BLaER1 treated with 17β-estradiol and CSF1 and Interleukin-3, amounts not matched to agents 10 nM and 100 nM (cell line): Measurements from ENCODE around the gene MXD1.
A peak's percentile ranks its signal among the peaks of the same experiment; 100 is the strongest.
"Not testable (repeated sequence)": the region's sequence is repeated elsewhere in the genome, so short reads cannot be mapped to it uniquely, and the experiment has no call there.

Experiments
- H3K27ac ChIP-seq, 11 experiments: shearing (Covaris generic); formaldehyde crosslinking; 2 replicates each; pipeline ENCODE4 v1.8.1; 2022
- H3K27me3 ChIP-seq, 11 experiments: shearing (Covaris generic); formaldehyde crosslinking; 2 replicates each; pipeline ENCODE4 v1.8.1; 2022
- H3K36me3 ChIP-seq, 11 experiments: shearing (Covaris generic); formaldehyde crosslinking; 2 replicates each; pipeline ENCODE4 v1.8.1; 2022
- H3K4me1 ChIP-seq, 10 experiments: shearing (Covaris generic); formaldehyde crosslinking; 2 replicates each; pipeline ENCODE4 v1.8.1; 2022
- H3K4me2 ChIP-seq, 11 experiments: shearing (Covaris generic); formaldehyde crosslinking; 2 replicates each; pipeline ENCODE4 v1.8.1; 2022
- H3K4me3 ChIP-seq, 10 experiments: shearing (Covaris generic); formaldehyde crosslinking; 2 replicates each; pipeline ENCODE4 v1.8.1; 2022
- H3K9ac ChIP-seq, 11 experiments: shearing (Covaris generic); formaldehyde crosslinking; 2 replicates each; pipeline ENCODE4 v1.8.1; 2022
- H3K9me3 ChIP-seq, 11 experiments: shearing (Covaris generic); formaldehyde crosslinking; replicated peaks in 1 of 11; 2 replicates each; pipeline ENCODE4 v1.8.1; 2022
- H4K20me1 ChIP-seq, 11 experiments: shearing (Covaris generic); formaldehyde crosslinking; 2 replicates each; pipeline ENCODE4 v1.8.1; 2022
- Cebpa-rat ChIP-seq, 11 experiments: shearing (Covaris generic); IDR thresholded peaks; 2 replicates each; pipeline ENCODE4 v1.8.1; 2022

Gene MXD1

DNA sequence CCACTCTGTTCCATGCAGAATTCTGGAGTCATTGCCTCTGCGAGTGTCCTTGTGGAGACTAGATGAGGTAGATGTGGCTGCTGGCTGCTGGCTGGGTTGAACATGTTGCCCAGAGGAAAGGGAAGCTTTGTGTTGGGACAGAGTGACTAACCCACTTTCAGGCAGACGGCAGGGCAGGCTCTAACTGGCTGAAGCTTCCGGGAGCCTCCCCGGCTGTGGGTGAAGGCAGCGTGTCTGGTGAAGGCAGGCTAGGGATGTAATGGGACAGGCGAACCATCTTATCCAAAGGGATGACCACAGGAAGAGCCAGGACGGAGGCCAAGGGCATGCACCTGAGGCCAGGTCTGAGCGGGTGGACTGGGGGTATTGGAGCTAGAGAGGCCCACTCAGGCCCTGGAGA lies 30.5 kb downstream of the MXD1 start:
- Histone ChIP-seq H3K27ac (peak overlapping the region; percentile 23 to 90 (median 65)), H3K27me3 (no peaks in the 10 kb centered on the region), H4K20me1 (peaks cover 0 to 31% (median 0%) of the 10 kb centered on the region in 11 experiments; a peak in 4 of 22 replicates), H3K4me3 (no peak overlapping the region; a peak in 1 of 20 replicates), H3K9me3 (no peaks in the 10 kb centered on the region), H3K9ac (peak overlapping the region in 6 of 11 experiments; percentile 17 to 71 (median 38); a peak in 8 of 22 replicates), H3K36me3 (peaks cover 0 to 37% (median 10%) of the 10 kb centered on the region in 11 experiments; a peak in 13 of 22 replicates), H3K4me1 (peaks cover 21 to 89% (median 33%) of the 10 kb centered on the region in 10 experiments), H3K4me2 (peak overlapping the region; percentile 54 to 86 (median 74); a peak in 17 of 22 replicates)
- TF ChIP-seq Cebpa-rat (IDR thresholded peaks at IDR 0.05), result no peak

- Histone ChIP-seq H3K4me2 (peak overlapping the region; percentile 54 to 86 (median 74)), H3K4me1 (peaks cover 21 to 84% (median 33%) of the 10 kb centered on the region in 10 experiments), H3K9ac (peak overlapping the region in 10 of 11 experiments; percentile 8 to 71 (median 37); a peak in 14 of 22 replicates), H3K9me3 (no peaks in the 10 kb centered on the region), H3K4me3 (no peak overlapping the region), H3K27ac (peak overlapping the region; percentile 23 to 90 (median 65)), H3K36me3 (peaks cover 0 to 33% (median 10%) of the 10 kb centered on the region in 11 experiments; a peak in 12 of 22 replicates), H3K27me3 (no peaks in the 10 kb centered on the region), H4K20me1 (peaks cover 0 to 26% (median 0%) of the 10 kb centered on the region in 11 experiments; a peak in 4 of 22 replicates)
- TF ChIP-seq Cebpa-rat (IDR thresholded peaks at IDR 0.05), result no peak
Measured at GRCh38 chr2:69945941-69946340, 31.0 kb downstream of the MXD1 start.

GRCh38 chr2:69946351-69947324 lies 31.7 kb downstream of the MXD1 start:
- Histone ChIP-seq H3K27ac (peak overlapping the region; percentile 23 to 90 (median 65)), H3K27me3 (no peaks in the 10 kb centered on the region), H4K20me1 (peaks cover 0 to 19% (median 0%) of the 10 kb centered on the region in 11 experiments; a peak in 3 of 22 replicates), H3K9me3 (no peaks in the 10 kb centered on the region), H3K4me1 (peaks cover 21 to 77% (median 33%) of the 10 kb centered on the region in 10 experiments), H3K4me3 (no peak overlapping the region; a peak in 1 of 20 replicates), H3K36me3 (peaks cover 0 to 26% (median 10%) of the 10 kb centered on the region in 11 experiments; a peak in 12 of 22 replicates), H3K4me2 (peak overlapping the region; percentile 54 to 86 (median 74)), H3K9ac (peak overlapping the region in 10 of 11 experiments; percentile 8 to 71 (median 37); a peak in 14 of 22 replicates)
- no peak for TF ChIP-seq Cebpa-rat (IDR thresholded peaks at IDR 0.05)

DNA sequence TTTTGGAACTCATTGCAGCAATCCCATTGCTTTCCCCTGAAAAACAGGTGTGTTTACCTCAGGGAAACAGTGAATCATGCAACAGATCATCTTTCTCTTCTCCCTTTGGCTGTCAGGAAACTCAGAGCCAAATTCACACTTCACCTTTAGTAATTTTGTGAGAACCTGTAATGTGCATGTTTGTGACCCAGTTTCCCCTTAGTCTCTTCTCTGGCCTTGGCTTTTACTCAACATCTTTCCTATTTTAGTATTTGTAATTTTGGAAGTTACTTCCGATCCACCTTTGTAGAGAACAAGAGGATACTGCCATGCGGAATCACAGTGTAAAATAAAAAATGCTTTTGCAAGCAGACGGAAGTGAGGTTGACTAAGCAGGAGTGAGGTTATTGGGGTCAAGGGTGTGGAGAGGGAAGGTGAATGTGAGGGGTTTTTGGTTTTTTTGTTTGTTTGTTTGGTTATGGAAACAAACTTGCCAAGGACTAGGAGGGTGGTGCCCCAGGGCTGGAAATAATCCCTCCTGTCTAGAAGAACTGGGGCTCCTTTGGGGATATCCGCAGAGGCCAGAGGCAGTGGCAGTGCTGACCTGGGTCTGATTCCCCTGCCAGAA lies 32.5 kb downstream of the MXD1 start:
- Histone ChIP-seq H3K27me3 (no peaks in the 10 kb centered on the region), H3K9me3 (no peaks in the 10 kb centered on the region), H3K4me3 (no peak overlapping the region), H3K36me3 (peaks cover 0 to 18% (median 10%) of the 10 kb centered on the region in 11 experiments; a peak in 12 of 22 replicates), H3K4me2 (peak overlapping the region; percentile 54 to 86 (median 74)), H4K20me1 (peaks cover 0 to 11% (median 0%) of the 10 kb centered on the region in 11 experiments; a peak in 3 of 22 replicates), H3K27ac (peak overlapping the region in 10 of 11 experiments; percentile 23 to 90 (median 69); a peak in 17 of 22 replicates), H3K9ac (peak overlapping the region in 2 of 11 experiments; percentile 64 to 71; a peak in 4 of 22 replicates), H3K4me1 (peaks cover 21 to 76% (median 34%) of the 10 kb centered on the region in 10 experiments)
- no peak for TF ChIP-seq Cebpa-rat (IDR thresholded peaks at IDR 0.05)

DNA sequence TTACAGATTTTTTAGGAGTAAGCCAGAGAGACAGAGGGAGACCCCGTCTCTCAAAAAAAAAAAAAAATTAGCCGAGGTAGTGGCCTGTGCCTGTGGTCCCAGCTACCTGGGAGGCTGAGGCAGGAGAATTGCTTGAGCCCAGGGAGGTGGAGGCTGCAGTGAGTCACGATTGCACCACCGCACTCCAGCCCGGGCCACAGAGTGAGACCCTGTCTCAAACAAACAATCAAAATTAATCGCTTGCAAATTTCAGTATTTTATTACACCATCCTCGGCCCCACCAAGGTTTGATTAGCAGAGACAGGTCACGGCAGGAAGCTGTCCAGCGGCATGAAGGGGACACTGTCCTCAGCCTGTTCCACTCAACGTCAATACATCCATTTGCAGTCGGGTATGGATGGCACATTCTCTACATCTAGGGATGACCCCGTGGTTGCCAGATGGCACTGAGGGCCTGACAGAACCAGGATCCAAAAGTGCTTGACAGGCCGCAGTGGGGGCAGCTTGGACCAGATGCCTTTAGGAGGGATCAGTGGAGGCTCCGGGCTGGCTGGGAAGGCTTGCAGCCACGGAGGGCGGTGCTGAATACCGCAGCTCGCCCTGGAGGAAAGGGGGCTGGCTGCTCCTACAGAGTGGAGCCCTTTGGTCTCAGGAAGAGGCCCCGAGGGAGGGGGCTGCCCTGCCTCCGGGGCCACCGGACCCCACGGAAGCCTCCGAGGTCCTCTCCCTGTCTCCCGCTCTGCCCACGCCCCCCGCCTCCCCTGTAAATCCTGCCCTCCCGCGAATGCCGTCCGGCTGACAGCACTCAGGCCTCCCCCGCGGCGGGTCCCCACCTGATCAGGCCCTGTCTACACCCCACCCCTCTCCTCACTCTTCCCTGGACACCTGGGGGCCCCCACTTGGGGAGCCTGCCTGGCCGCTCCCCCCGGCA lies 33.4 kb downstream of the MXD1 start:
- Histone ChIP-seq H3K4me2 (peak overlapping the region in 9 of 11 experiments; percentile 54 to 86 (median 76); a peak in 16 of 22 replicates), H3K9ac (peak overlapping the region in 3 of 11 experiments; percentile 21 to 31 (median 31); a peak in 2 of 22 replicates), H3K9me3 (no peaks in the 10 kb centered on the region), H3K4me1 (peaks cover 21 to 76% (median 37%) of the 10 kb centered on the region in 10 experiments), H4K20me1 (peaks cover 0 to 3% (median 0%) of the 10 kb centered on the region in 11 experiments; a peak in 2 of 22 replicates), H3K27ac (peak overlapping the region in 5 of 11 experiments; percentile 64 to 90 (median 83); a peak in 9 of 22 replicates), H3K36me3 (peaks cover 0 to 9% (median 4%) of the 10 kb centered on the region in 11 experiments; a peak in 11 of 22 replicates), H3K27me3 (no peaks in the 10 kb centered on the region), H3K4me3 (no peak overlapping the region)
- no peak for TF ChIP-seq Cebpa-rat (IDR thresholded peaks at IDR 0.05)

DNA sequence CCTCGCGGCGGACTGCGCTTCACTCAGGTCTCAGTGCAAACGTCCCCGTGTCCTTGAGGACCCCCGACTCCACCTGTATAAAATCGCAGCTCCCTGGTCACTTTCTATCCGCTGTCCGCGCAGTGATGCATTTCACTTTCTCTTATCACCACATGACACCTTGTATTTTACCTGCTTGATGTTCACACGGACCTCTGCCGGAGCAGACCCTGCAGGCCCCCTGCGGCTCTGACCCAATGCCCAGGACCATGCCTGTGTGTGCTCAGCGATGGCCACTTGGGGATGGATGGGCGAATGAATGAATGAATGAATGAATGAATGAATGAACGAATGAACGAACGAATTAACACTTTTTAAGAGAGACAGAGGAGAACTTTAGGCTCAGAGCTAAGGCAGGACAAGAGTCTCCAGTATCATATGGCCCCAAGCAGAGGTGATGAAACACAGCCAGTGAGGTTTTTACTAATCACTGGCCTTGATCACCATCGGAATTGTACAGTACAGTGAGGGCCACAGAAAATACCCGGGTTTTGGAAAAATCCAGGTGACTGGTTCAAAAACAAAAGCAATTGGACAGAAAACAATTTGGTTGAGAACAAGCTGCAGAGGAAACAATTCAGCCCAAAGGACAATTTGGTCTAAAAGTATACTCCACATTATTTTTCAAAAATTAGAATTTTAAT lies 34.2 kb downstream of the MXD1 start:
- peak overlapping the region in 3 of 11 experiments; percentile 30 to 90 (median 84); a peak in 5 of 22 replicates for H3K27ac ChIP-seq
- peaks cover 21 to 74% (median 37%) of the 10 kb centered on the region in 10 experiments for H3K4me1 ChIP-seq
- H3K9me3 ChIP-seq, result no peaks in the 10 kb centered on the region
- H3K9ac ChIP-seq, result no peak overlapping the region
- peaks cover 0 to under 1% (median 0%) of the 10 kb centered on the region in 11 experiments; a peak in 1 of 22 replicates for H3K36me3 ChIP-seq
- no peak overlapping the region for H3K4me3 ChIP-seq
- no peaks in the 10 kb centered on the region for H4K20me1 ChIP-seq
- peak overlapping the region in 2 of 11 experiments; percentile 76 to 84; a peak in 4 of 22 replicates for H3K4me2 ChIP-seq
- H3K27me3 ChIP-seq, result no peaks in the 10 kb centered on the region
- TF ChIP-seq Cebpa-rat (IDR thresholded peaks at IDR 0.05), result no peak

DNA sequence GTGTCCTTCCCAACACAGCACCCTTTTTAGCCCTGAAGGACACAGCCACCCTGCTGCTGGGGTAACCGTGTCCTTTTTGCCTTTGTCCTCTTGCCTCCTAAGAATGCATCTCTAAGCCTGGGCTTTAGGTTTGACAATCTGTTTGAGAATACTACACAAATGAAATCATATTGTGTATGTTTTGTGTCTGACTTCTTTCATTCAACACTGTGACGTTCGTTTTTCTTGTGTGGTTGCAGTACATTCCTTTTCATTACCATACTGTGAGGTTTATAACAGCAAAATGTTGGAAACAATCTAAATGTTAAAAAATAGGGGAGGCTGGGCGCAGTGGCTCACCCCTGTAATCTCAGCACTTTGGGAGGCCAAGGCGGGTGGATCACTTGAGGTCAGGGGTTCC lies 35.3 kb downstream of the MXD1 start:
- Histone ChIP-seq H3K4me2 (no peak overlapping the region), H3K4me1 (peaks cover 21 to 74% (median 35%) of the 10 kb centered on the region in 10 experiments), H3K4me3 (no peak overlapping the region), H3K9ac (no peak overlapping the region), H3K27ac (no peak overlapping the region), H3K9me3 (no peaks in the 10 kb centered on the region), H3K27me3 (no peaks in the 10 kb centered on the region), H3K36me3 (no peaks in the 10 kb centered on the region), H4K20me1 (no peaks in the 10 kb centered on the region)
- no peak for TF ChIP-seq Cebpa-rat (IDR thresholded peaks at IDR 0.05)

- not testable (repeated sequence) for H3K4me3 ChIP-seq, H3K9me3 ChIP-seq, H3K27ac ChIP-seq, H3K27me3 ChIP-seq, H3K36me3 ChIP-seq, H3K9ac ChIP-seq, H3K4me2 ChIP-seq, H4K20me1 ChIP-seq
- peaks cover 21 to 74% (median 32%) of the 10 kb centered on the region in 10 experiments for H3K4me1 ChIP-seq
Measured at GRCh38 chr2:69950671-69951070, 35.8 kb downstream of the MXD1 start.
